NCI-H748 treated with DMSO at 0.1 percent for 48 hours (cell line): Measurements from ENCODE around the gene BRAT1.
A peak's percentile ranks its signal among the peaks of the same experiment; 100 is the strongest.

ENCODE experiments used
- DNase-seq: peaks from one replicate; lab custom pipeline; 2025; lab: John Stamatoyannopoulos, UW

The BRAT1 gene

GRCh38 chr7:2523461-2523936, 31.8 kb downstream of the BRAT1 start:
- DNase-seq = peak; percentile 53

- no peak for DNase-seq
Measured at GRCh38 chr7:2522780-2523433, 32.4 kb downstream of the BRAT1 start.

DNA sequence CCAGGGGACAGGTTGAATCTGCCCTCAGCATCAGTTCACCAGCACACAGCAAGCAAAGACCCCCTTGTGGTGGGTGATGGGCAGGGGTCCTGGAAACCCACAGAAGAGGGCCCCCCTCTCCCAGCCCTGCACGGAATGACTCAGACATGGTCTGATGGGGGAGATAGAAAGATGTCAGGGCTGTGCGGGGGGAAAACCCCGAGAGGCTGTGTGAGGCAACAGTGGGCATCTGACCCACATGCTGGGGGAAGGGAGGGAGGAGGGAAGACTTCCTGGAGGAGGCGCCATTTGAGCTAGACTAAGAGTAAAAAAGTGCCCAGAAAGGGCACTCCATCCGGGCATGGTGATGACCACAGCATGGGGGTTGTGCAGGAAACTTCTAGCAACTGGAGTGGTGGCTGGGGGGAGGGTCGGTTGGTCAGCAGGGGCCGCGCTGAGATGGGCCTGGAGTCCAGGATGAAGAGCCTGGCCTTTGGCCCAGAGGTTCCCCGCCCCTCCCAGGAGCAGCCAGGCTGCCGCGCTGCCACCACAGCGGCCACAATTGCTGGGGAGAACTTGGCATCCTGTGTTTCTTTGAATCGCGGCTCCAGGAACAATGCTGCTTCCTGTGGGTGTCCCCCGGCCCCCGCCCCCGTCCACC, 33.3 kb downstream of the BRAT1 start:
- no peak for DNase-seq

- no peak for DNase-seq
Measured at GRCh38 chr7:2521341-2521745, 34.0 kb downstream of the BRAT1 start.

DNA sequence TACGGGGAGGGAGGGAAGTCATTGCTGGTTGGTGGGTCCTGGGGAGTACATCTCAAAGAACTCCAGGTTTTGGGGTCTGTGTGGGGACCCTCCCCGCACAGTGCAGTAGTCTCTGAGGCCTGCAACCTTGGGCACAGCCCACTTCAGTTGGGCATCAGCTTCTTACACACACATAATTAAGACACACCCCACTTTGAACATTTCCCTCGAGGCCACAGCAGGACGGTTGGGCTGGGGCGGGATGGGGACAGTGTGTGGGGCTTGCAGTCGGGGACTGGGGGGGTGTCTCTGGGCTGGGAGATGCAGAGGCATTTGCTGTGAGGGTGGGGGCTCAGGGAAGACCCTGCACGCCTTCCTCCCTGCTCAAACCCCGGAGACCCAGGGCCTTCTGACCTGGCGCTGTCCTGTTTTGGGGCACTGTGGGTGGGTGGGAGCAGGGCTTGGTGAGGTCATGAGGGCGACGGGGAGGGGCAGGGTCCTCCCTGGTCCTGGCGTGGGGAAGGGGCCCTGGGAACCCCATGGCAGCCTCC, 34.5 kb downstream of the BRAT1 start:
- no peak for DNase-seq

- DNase-seq = no peak
Measured at GRCh38 chr7:2520131-2520760, 35.1 kb downstream of the BRAT1 start.

- peak; percentile 80 for DNase-seq
Measured at GRCh38 chr7:2519119-2519930, 36.0 kb downstream of the BRAT1 start, which contains the start of gene LFNG. TSS of gene LFNG (plus strand) at chr7:2519774. CDS start at chr7:2519862, 88 bp downstream.

- no peak for DNase-seq
Measured at GRCh38 chr7:2518737-2519118, 36.6 kb downstream of the BRAT1 start.

DNA sequence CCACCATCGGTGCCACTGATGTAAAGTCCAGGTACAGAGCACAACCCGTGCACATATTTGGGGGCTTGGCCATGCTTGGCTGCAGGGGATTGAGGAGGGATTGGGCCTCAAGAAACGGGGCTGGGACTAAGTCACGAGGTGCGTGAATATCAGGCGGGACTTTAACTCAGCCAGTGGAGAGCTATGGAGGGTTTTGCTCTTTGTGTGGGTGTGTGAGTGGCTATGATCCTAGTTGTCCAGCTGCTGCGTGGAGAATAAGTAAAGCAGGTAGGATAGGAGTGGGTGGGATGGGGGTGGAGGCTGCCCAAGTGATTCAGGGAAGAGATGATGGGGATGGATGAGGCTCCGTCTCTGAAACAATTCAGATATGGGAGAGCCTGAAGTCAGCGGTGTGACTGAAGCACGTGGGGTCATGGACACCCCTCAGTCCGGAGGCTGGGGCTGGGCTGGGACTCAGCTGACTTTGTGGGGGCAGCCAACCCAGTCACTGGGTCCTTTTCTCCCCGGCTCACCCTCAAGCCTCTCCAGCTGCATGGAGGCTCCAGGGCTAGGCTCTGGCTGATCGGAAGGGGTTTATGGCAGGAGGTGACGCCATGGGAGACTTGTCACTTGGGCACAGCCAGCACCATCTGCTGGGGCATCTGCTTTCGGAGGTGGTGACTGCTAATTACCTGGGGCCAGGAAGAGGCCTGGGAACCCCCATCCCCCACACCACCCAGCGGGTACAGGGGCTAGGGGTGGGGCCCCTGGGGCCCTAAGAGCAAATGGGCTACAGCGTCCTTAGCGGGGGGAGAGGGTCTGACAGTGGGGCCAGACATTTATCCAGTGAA, 37.4 kb downstream of the BRAT1 start:
- no peak for DNase-seq

- no peak for DNase-seq
Measured at GRCh38 chr7:2517026-2517425, 38.3 kb downstream of the BRAT1 start.

GRCh38 chr7:2516194-2516555, 39.1 kb downstream of the BRAT1 start:
- DNase-seq = no peak

DNA sequence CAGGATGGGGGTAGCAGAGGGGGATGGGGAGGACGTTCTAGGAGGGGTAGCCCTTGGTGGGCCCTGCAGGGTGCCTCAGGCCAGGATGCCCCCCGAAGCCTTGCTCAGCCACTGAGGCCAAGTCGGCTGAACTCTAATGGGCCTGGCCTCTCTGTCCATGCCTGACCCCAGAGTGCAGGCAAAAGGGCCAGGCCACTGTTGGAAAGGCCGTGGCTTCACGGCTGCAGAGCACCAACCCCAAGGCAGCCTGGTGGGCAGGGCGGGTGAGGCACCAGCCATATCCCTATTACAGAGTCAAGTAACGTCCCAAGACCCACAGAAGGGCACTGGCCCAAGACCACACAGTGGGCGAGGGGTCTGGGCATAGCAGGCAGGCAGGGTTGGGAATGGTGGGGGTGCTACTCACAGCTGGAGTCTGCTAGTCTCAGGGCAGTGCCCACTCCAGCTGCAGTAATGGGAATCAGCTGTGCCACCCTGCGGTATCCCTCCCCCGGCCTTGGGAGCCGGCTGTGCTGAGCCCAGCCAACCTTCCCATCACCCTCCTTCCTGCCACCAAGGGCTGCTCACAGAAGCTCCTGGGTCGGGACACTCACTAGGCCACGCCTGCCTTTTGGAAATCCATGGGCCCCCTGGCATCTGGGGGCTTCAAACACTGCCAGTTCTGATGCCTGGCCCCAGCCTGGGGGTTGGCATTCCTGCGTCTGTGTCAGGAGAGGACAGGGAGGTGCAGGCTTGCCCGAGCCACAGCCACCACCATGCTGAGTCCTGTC, 39.7 kb downstream of the BRAT1 start:
- DNase-seq = no peak

DNA sequence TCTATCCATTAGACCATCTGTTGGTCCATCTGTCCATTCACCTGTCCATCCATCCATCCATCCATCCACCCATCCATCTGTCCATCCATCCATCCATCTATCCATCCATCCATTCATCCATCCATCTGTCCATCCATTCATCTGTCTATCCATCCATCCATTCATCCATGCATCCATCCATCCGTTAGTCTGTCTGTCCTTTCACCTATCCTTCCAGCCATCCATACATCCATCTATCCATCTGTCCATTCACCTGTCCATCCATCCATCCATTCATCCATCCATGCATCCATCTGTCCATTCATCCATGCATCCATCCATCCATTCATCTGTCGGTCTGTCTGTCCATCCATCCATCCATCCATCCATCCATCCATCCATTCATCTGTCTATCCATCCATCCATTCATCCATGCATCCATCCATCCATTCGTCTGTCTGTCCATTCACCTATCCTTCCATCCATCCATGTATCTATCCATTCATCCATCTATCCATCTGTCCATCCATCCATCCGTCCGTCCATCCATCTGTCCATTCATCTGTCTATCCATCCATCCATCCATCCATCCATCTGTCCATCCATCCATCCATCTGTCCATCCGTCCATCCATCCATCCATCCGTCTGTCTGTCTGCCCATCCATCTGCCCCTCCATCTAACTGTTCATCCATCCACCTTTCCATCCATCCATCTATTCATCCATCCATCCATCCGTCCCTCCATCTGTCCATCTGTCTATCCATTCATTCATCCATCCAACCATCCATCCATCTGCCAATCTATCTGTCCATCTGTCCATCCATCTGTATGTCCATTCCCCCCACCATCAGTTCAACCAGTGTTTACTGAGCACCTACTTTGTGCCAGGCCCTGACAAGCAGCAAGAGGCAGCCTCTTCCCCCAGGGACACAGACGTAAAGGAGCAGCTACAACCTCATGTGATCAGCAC, 40.6 kb downstream of the BRAT1 start:
- DNase-seq = no peak

DNA sequence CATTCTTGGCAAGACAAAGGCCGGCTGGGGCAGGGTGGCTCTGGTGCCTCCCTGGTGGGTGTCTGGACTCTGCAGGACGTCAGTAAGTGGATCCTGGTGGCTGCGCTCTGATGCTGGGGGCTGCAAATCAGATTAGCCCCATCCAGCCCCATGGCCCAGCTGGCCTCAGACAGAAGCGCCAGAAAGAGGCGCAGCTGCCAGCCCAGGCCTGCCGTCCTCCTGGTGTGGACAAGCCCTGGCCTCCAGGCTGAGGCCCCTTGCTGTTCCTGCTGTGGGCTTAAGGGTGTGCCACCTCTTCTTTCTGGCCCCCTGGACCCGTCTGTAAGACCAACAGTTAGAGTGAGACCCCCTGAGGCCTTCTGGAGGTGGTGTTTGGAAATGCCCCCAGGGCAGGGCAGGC, 41.6 kb downstream of the BRAT1 start:
- no peak for DNase-seq

- no peak for DNase-seq
Measured at GRCh38 chr7:2512713-2513112, 42.6 kb downstream of the BRAT1 start.

DNA sequence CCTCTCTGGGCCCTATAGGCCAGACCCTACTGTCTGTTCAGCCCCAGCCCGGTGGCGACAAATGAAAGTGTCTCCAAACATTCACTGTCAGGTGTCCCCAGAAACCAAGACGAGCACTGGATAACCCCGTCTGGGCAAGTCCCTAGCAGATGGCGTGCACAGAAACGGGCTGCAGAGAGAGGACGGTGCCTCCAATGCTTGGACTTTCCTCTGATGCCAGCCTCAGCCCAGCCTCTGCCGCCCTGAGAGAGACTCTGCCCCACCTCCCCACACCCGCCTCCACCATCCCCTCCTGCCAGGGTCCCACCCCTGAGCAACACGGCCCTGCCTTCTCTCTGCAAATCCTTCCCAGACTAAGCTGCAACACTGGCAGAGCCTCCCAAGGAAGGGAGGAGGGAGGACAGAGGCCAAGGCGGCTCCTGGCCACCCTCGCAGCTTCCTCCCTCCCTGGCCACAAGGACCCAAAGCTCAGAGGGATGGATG, 43.1 kb downstream of the BRAT1 start:
- no peak for DNase-seq

DNA sequence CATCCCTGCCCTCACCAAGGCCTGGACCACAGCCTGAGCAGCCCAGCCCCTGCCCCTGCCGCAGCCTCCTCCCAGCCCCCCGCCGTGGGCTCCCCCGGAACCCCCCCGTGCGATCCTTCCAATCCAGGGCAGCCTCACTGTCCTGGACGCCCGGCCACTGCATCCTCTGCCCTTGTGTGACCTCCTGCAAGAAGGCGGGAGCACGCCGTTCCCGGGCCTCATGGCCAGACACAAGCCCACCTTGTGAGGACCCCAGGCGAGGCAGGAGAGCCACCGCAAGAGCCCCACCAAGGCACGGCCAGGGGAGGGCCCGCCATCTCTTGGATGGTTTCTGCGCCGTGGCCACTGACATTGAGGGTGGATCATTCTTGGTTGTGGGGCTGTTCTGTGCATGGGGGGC, 43.6 kb downstream of the BRAT1 start:
- DNase-seq = no peak

- peak; percentile 65 for DNase-seq
Measured at GRCh38 chr7:2510909-2511768, 44.2 kb downstream of the BRAT1 start.
